Adrenal gland (tissue), 12 donors: ENCODE measurements around the gene SMIM28. TPM values are rescaled to one million over a fixed set of nuclear protein-coding genes. Genes with fewer than 3 reads are reported as not detected.
A peak's percentile ranks its signal among the peaks of the same experiment; 100 is the strongest.
"Not testable (repeated sequence)": the region's sequence is repeated elsewhere in the genome, so short reads cannot be mapped to it uniquely, and the experiment has no call there.

ENCODE experiments used
- DNase-seq, 7 donors: peaks; one replicate each; pipeline ENCODE4 v3.0.0-alpha.2; 2019 to 2020
- H3K27ac ChIP-seq, 5 donors: fragments of 200-600 bp; sonication (generic) in 4 of 5; 1 replicate in 3 of 5; 2 replicates in 2 of 5; pipeline versions ENCODE4 v1.5.1 to v1.8.0; 2016 to 2020; ENCODE audit warnings: mild to moderate bottlenecking in 1 of 5
- H3K27me3 ChIP-seq: fragments of 200-600 bp; 2 replicates; pipeline ENCODE4 v1.8.0; 2021
- H3K36me3 ChIP-seq, 2 donors: fragments of 200-600 bp; replicated peaks in 1 of 2; 1 replicate in 1 of 2; 2 replicates in 1 of 2; pipeline versions ENCODE4 v1.5.1 to v1.8.0; 2018 to 2022
- H3K4me1 ChIP-seq, 2 donors: fragments of 200-600 bp; replicated peaks in 1 of 2; 1 replicate in 1 of 2; 2 replicates in 1 of 2; pipeline versions ENCODE4 v1.5.1 to v1.8.0; 2018 to 2021
- H3K4me3 ChIP-seq, 4 donors: fragments of 200-600 bp; sonication (generic) in 3 of 4; one replicate each; pipeline ENCODE4 v1.5.1; 2016 to 2018
- H3K9me3 ChIP-seq, 3 donors: fragments of 200-600 bp; sonication (generic) in 1 of 3; replicated peaks in 1 of 3; 1 replicate in 2 of 3; 2 replicates in 1 of 3; pipeline versions ENCODE4 v1.5.1 to v1.8.0; 2016 to 2021
- CTCF ChIP-seq, 6 experiments: fragments of 450-650 bp in 4 of 6; fragments of 200-600 bp in 2 of 6; sonication (generic) in 1 of 6; IDR thresholded peaks; 1 replicate in 5 of 6; 2 replicates in 1 of 6; pipeline versions ENCODE4 v1.5.1 to v1.8.0; 2016 to 2021; ENCODE audit warnings: antibody characterized with exemption in 6 of 6, mild to moderate bottlenecking in 2 of 6, moderate library complexity in 1 of 6
- POLR2A ChIP-seq, 2 donors: fragments of 450-650 bp; IDR thresholded peaks; one replicate each; pipeline ENCODE4 v1.6.1; 2017; ENCODE audit warnings: antibody characterized with exemption in 2 of 2, mild to moderate bottlenecking in 2 of 2, moderate library complexity in 1 of 2
- WGBS, 4 donors: extraction: QIAGEN DNeasy Blood & Tissue Kit in 2 of 4; methylation state at CpG; one replicate each; pipeline versions ENCODE4 v1.1.5 to v1.1.7; 2013 to 2017; 5-methylcytosine and 5-hydroxymethylcytosine counted together
- intact Hi-C, 2 donors: fragments of 100-400 bp; cut with DNase I; formaldehyde crosslinking; loops; one replicate each; pipeline versions ENCODE4 v1.14.1 to v1.15.0; 2022 to 2023
- polyA plus RNA-seq, 3 donors: library from polyadenylated mRNA; stranded (reverse); fragments of 200-250 nt in 2 of 3; fragments of 350-450 nt in 1 of 3; fragmentation: Illumina TruSeq in 1 of 3; extraction: RNeasy Lipid Tissue Mini Kit (QIAGEN cat#74804) in 1 of 3; gene quantifications; one replicate each; pipeline ENCODE4 v1.2.3, GENCODE V29; 2013 to 2014
- total RNA-seq, 9 donors: library from RNA; depleted of rRNA in 4 of 9; stranded (reverse); fragments of >200 nt in 4 of 9; fragments of 120-200 nt in 1 of 9; fragmentation: NEBNext Ultra II Directional in 1 of 9; extraction: Animal tissue kit (Norgen Biotek cat#: 25700) in 1 of 9; gene quantifications; one replicate each; pipeline versions ENCODE4 v1.1.0 to v1.2.4, GENCODE V29; 2013 to 2023
- donor health status: healthy with polysubstance abuse.
- donor health status: Bipolar disorder and iron deficiency.
- donor health status: DM: yes; HTN: yes; CAD: no.
- donor health status: DM: no; HTN: no; CAD: no.
- donor health status: DM: no; HTN: no; CAD: no.
- donor health status: DM: yes; HTN: yes; CAD: no.

SMIM28 gene
- total and polyA plus RNA-seq, 12 donors = not detected

GRCh38 chr6:138357928-138358327 is 19.8 kb upstream of the SMIM28 start:
- TF ChIP-seq POLR2A (IDR thresholded peaks at IDR 0.05) = no peak
- no peak for DNase-seq
- intact Hi-C loops = no loop called here
- no peaks in the 10 kb centered on the region for H3K9me3 ChIP-seq
- no peak overlapping the region for H3K4me3 ChIP-seq
- WGBS, 4 donors = 63 to 92% (median 80%) methylated on average over 1 of the region's 1 CpG
- H3K27me3 ChIP-seq = no peaks in the 10 kb centered on the region
- no peaks in the 10 kb centered on the region for H3K36me3 ChIP-seq
- no peaks in the 10 kb centered on the region for H3K4me1 ChIP-seq
- no peak overlapping the region for H3K27ac ChIP-seq

GRCh38 chr6:138368684-138369083 is 9.0 kb upstream of the SMIM28 start:
- H3K27ac ChIP-seq, H3K4me3 ChIP-seq, H3K36me3 ChIP-seq, H3K27me3 ChIP-seq, intact Hi-C loops, H3K9me3 ChIP-seq, H3K4me1 ChIP-seq, DNase-seq: not testable (repeated sequence)
- WGBS, 4 donors = 88 to 92% (median 90%) methylated on average over 8 of the region's 8 CpGs

GRCh38 chr6:138370631-138371451 is 6.9 kb upstream of the SMIM28 start:
- Histone ChIP-seq H3K9me3 (no peaks in the 10 kb centered on the region), H3K4me1 (no peaks in the 10 kb centered on the region), H3K27me3 (no peaks in the 10 kb centered on the region), H3K4me3 (no peak overlapping the region), H3K36me3 (no peaks in the 10 kb centered on the region), H3K27ac (no peak overlapping the region)
- intact Hi-C loops = no loop called here
- DNase-seq = peak in 1 of 7 donors; percentile 21
- 59 to 69% (median 68%) methylated on average over 9 of the region's 9 CpGs for WGBS, 4 donors
- no peak for TF ChIP-seq CTCF (IDR thresholded peaks at IDR 0.05)

- Histone ChIP-seq H3K27ac (no peak overlapping the region), H3K9me3 (no peaks in the 10 kb centered on the region), H3K27me3 (no peaks in the 10 kb centered on the region), H3K4me3 (no peak overlapping the region), H3K4me1 (no peaks in the 10 kb centered on the region), H3K36me3 (no peaks in the 10 kb centered on the region)
- TF ChIP-seq CTCF (IDR thresholded peaks at IDR 0.05) (no peak), POLR2A (IDR thresholded peaks at IDR 0.05) (no peak)
- WGBS, 4 donors = 31 to 60% (median 42%) methylated on average over 3 of the region's 3 CpGs
- intact Hi-C loops = no loop called here
- no peak for DNase-seq
Measured at GRCh38 chr6:138371452-138371711, 6.3 kb upstream of the SMIM28 start.

- no peaks in the 10 kb centered on the region for H3K4me1 ChIP-seq
- no peak overlapping the region for H3K4me3 ChIP-seq
- H3K27me3 ChIP-seq = no peaks in the 10 kb centered on the region
- intact Hi-C loops = no loop called here
- 22 to 37% (median 36%) methylated on average over 3 of the region's 3 CpGs for WGBS, 4 donors
- H3K27ac ChIP-seq = no peak overlapping the region
- no peaks in the 10 kb centered on the region for H3K36me3 ChIP-seq
- DNase-seq = no peak
- H3K9me3 ChIP-seq = no peaks in the 10 kb centered on the region
- no peak for TF ChIP-seq POLR2A (IDR thresholded peaks at IDR 0.05)
- TF ChIP-seq CTCF (IDR thresholded peaks at IDR 0.05) = no peak
Measured at GRCh38 chr6:138371720-138372119, 6.0 kb upstream of the SMIM28 start.
